ENCODE data around the gene TENM4.
"Not testable (repeated sequence)": the region's sequence is repeated elsewhere in the genome, so short reads cannot be mapped to it uniquely, and the experiment has no call there.

The TENM4 gene

GRCh38 chr11:78986305-78986704, 454.5 kb downstream of the TENM4 start:
- DNase-seq (ENCODE audit: low read depth in 2 of 3, low spot score in 2 of 3), result no peak

GRCh38 chr11:78985663-78986062, 455.2 kb downstream of the TENM4 start:
- no peak for DNase-seq (ENCODE audit: low read depth in 2 of 3, low spot score in 2 of 3)

DNA sequence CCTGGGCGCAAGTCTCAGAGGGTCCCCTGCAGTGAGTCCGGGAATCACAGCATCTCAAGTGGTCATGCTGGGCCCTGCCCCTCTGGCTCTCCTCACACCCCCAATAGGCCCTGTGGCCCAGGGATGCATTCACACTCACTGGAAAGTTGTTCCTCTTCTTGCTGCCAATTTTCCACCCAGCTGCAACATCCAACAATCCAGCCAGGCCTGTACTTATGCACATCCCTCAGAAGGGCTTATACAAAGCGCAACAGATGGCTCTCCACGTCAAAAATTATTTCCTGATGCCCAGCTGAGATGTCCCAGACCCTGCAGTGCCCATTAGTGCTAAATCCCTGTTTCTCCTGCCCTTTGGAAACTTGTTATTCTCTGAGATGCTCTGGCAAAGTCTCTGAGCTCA, 458.4 kb downstream of the TENM4 start:
- no peak for DNase-seq (ENCODE audit: low read depth in 2 of 3, low spot score in 2 of 3)

DNA sequence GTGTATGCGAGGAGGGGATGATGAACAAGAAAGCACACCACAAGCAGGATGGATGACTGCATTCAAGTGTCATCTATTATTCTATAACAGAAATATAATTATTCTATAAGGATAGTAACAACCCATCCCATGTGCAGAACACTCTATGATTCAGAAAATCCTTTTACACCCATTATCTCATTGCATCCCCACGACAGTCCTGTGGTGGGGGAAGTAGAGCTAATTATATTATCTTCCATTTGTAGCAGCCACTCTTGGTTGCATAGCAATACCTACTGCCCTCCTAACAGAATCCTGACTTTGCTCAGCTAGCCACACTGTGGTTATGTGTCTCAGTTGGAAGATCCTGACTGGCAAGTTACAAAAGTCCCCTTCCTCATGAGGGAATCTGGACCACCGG, 459.7 kb downstream of the TENM4 start:
- no peak for DNase-seq (ENCODE audit: low read depth in 2 of 3, low spot score in 2 of 3)

DNA sequence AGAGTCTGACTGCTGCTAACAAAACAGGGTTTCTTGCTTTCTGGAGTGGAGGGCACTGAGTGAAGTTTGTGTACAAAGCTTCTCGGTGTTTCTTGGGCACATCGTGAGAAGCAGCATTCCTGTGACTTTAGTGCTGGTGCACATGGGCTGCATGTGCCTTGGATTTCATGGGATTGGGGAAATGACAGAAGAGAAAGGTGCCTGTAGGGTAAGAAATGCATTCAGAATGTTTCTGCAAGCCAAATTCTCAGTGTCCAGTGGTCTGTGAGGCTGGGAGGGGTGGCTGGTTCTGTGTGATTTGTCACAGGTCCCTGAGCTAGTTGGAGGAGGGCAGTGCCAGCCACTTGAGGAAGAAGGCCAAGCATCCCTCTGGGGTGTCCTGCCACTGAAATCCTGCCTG, 462.0 kb downstream of the TENM4 start:
- DNase-seq (ENCODE audit: low read depth in 2 of 3, low spot score in 2 of 3), result no peak

DNA sequence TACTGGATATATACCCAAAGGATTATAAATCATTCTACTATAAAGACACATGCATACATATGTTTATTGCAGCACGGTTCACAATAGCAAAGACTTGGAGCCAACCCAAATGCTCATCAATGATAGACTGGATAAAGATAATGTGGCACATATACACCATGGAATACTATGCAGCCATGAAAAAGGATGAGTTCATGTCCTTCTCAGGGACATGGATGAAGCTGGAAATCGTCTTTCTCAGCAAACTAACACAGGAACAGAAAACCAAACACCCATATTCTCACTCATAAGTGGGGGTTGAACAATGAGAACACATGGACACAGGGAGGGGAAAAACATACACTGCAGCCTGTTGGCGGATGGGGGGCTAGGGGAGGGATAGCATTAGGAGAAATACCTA, 463.0 kb downstream of the TENM4 start:
- not testable (repeated sequence) for DNase-seq (ENCODE audit: low read depth in 2 of 3, low spot score in 2 of 3)

- no peak for DNase-seq (ENCODE audit: low read depth in 2 of 3, low spot score in 2 of 3)
Observed at GRCh38 chr11:78977009-78977408, 463.8 kb downstream of the TENM4 start.

DNA sequence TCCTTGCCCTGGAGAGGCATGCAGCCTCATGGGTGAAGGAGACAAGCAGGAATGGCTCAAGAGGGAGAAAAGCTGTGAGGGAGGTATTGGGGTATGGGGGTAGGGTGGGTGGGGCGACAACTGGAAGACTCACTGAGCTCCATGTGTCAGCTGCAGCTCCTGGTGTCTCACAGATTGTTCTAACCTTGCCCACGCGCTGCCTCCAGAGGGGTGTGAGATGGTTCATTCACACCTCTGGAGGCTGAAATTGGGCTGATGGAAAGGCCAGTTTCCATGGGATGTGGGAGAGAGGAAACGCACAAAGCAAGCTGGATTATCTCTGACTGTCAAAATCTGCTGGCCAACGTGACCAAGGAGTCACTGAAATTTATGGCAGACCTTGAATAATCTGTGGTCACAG, 465.7 kb downstream of the TENM4 start:
- no peak for DNase-seq (ENCODE audit: low read depth in 2 of 3, low spot score in 2 of 3)

DNA sequence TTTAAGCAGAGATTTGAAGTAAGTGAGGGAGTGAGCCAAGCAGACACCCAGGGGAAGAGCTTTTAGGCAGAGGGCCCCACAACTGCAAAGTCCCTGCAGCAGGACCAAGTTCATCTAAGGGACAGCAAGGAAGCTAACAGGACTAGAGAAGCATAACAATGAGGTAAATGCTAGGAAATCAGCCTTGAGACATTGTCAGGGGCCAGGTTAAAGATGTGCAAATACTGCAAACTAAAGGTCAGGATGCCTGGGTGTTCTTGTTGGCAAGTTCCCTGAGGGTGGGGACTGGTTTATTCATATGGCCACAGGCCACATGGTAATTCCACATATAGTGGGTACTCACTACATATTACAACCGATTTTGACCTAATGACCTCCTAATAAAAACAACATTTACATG, 467.0 kb downstream of the TENM4 start:
- DNase-seq (ENCODE audit: low read depth in 2 of 3, low spot score in 2 of 3), result no peak

GRCh38 chr11:78972590-78972989, 468.2 kb downstream of the TENM4 start:
- no peak for DNase-seq (ENCODE audit: low read depth in 2 of 3, low spot score in 2 of 3)

DNA sequence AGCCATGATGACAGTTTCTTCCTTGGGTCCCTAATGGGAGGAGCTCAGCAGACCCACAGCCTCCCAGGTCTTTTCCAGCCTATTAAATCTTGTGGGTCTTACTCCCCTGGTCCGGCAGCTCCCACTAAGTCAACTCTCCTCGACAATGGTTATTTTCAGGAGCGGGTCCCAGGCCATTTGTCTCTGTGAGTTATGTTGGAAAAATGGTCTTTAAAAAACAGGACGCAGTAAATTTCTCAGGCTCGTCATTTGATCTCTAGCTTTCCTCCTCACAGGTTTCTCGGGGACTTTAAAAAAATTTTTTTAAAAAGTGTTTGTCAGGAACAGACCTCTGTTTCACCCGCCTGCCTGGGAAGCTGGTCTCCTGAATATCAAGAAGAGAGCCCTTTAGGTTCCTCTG, 468.7 kb downstream of the TENM4 start:
- no peak for DNase-seq (ENCODE audit: low read depth in 2 of 3, low spot score in 2 of 3)

DNA sequence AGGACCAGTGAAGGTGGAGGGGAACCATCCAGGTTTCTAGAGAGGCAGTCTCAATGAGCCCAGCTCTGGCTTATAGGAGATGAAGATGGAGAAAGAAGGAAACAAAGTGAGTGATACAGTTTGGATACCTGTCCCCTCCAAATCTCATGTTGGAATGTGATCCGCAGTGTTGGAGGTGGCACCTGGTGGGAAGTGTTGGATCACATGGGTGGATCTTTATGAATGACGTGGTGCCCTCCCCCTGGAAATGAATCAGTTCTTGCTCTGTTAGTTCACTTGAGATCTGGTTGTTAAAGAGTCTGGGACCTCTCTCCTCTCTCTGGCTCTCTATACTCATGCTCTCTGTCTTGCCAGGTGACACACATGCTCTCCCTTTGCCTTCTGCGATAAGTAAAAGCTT, 473.0 kb downstream of the TENM4 start:
- DNase-seq (ENCODE audit: low read depth in 2 of 3, low spot score in 2 of 3), result no peak

GRCh38 chr11:78965432-78965831, 475.4 kb downstream of the TENM4 start:
- no peak for DNase-seq (ENCODE audit: low read depth in 2 of 3, low spot score in 2 of 3)

- DNase-seq (ENCODE audit: low read depth in 2 of 3, low spot score in 2 of 3), result no peak
Observed at GRCh38 chr11:78961937-78962701, 478.7 kb downstream of the TENM4 start.

- DNase-seq (ENCODE audit: low read depth in 2 of 3, low spot score in 2 of 3), result no peak
Observed at GRCh38 chr11:78961247-78961646, 479.6 kb downstream of the TENM4 start.

- DNase-seq (ENCODE audit: low read depth in 2 of 3, low spot score in 2 of 3), result no peak
Observed at GRCh38 chr11:78958444-78958843, 482.4 kb downstream of the TENM4 start.

DNA sequence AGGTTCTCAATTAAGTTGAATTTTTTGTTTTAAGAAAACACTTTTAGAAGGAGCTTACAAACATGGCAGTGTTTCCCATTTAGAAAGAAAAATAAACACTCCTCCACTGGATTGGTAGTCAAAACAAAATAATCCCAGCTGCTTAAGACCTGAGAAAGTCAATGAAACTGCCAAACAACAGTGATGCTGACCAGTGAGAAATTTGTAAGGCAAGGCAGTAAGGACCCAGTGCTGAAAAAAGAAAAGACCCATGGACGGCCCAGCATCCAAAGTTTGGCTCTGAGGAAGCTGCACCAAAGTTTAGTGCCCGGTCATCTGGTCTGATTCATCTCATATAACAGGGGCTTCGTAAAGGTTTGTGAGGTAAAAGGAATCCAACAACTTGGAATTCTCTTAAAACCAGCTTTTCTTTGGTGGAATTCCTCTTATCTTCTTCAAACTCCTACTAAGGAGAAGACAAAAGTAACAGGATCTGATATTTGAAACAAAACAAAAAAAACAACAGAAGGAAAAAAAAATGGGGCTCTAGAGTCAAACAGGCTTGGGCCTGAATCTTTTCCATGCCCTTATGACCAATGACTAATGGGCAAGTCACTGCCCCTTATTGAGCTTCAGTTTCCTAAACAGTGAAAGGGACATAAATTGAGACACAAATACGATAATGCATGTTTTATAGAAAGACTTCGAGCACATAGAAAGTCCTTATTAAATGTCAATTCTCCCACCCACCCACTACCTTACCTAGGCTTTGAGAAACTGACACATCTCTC, 483.2 kb downstream of the TENM4 start:
- DNase-seq (ENCODE audit: low read depth in 2 of 3, low spot score in 2 of 3), result no peak

DNA sequence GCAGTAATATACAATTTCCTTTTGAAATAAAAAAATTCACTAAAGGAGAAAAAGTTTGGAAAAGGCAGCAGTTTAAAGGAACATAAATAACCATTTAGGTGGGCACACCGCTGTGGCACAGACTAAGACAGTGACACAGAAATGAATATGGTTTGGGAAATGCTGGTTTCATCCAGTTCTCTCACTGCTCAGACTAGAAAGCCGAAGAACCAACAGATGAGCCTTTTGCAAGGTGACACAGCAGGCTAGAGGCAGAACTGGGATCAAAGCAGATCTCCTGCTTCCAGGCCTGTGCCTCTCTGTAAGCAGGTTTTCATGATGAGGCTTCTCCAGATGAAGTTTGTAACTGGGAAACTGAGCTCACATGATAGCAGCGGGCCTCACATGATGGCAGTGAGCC, 486.1 kb downstream of the TENM4 start:
- no peak for DNase-seq (ENCODE audit: low read depth in 2 of 3, low spot score in 2 of 3)

DNA sequence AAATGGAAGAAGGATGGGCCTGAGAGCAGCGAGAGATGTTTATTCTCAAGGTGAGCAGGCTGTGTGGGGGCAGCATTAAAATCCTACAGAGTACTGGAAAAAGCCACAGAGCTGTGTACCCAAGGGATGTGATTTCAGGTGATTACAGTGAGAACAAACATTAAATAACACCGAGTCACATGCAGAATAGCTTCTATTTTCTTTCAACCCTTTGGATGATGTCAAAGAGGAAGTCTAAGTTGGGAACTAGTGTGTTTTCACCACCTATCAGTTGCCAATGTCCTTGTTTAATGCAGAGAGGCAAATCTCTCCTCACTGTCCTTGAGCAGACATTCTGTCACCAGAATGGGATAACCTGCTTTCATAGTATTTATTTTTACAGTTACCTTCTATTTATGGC, 486.6 kb downstream of the TENM4 start:
- DNase-seq (ENCODE audit: low read depth in 2 of 3, low spot score in 2 of 3), result no peak

- no peak for DNase-seq (ENCODE audit: low read depth in 2 of 3, low spot score in 2 of 3)
Observed at GRCh38 chr11:78952890-78953289, 487.9 kb downstream of the TENM4 start.

DNA sequence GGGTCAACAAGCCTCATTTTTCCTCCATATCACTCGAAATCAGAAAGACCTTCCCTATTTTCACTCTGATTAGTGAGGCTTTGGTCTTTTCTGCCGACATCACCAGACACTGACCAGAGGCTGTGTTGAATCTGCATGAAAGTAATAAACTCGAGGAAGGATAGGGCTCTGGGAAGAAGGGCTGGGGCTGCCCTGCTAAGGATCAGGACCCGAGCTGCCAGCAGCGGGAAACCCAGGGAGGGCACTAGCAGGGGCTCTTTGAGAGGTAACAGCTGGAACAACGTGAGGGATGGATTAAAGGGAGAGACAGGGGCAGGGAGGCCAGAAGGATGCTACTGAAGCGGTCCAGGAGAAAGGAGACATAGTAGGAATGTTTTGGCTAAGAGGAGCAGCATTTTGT, 488.7 kb downstream of the TENM4 start:
- no peak for DNase-seq (ENCODE audit: low read depth in 2 of 3, low spot score in 2 of 3)

DNA sequence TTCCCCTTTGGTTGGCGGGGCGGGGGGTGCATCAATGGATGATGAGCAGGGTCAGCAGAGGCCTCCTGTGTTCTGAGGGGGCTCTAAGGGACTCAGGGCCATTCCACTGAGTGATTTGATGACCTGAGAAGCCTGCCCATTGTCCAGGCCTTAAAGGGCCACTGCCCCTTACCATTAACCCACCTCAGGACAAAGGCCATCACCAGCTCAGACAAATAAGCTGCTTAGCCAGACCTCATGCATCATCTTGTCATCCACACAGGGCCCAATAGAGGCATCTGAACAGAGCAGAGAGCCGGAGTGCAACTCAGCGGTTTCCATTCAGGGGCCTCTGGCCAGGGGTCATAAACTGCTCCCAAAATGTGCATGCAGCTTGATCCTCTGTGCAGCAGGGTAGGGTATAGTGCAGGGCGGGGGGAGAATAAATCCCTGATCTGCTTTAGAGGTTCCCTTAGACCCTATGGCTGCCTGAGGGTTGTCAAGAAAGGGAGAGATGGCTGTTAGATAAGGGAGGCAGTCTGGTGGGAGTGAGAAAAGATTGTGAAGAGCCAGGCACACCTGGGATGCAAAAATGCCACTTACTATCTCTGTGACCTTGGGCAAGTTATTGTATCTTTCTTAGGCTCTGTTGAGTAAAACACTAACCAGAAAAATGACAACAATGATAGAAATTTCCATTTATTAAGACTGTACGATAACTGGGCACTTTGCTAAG, 490.7 kb downstream of the TENM4 start:
- no peak for DNase-seq (ENCODE audit: low read depth in 2 of 3, low spot score in 2 of 3)

Data from activated CD8-positive, alpha-beta memory T cell treated with anti-CD3 and anti-CD28 coated beads for 48 hours (primary cell).